Breast epithelium (tissue), 3 donors: ENCODE results near the gene FRMD6.

Experiments
- POLR2A ChIP-seq: fragments of 450-650 bp; IDR thresholded peaks from one replicate; pipeline ENCODE4 v1.6.1; 2016; ENCODE audit warnings: antibody characterized with exemption, mild to moderate bottlenecking, moderate library complexity
- TF ChIP-seq, protein P1 (sequence below), 3 donors: fragments of 450-650 bp; IDR thresholded peaks; one replicate each; pipeline ENCODE4 v1.5.1; 2016 to 2017; ENCODE audit warnings: antibody characterized with exemption in 3 of 3, mild to moderate bottlenecking in 3 of 3, moderate library complexity in 3 of 3

GRCh38 chr14:51735851-51736250 is 84.1 kb downstream of the FRMD6 start:
- TF ChIP-seq, protein P1, sequence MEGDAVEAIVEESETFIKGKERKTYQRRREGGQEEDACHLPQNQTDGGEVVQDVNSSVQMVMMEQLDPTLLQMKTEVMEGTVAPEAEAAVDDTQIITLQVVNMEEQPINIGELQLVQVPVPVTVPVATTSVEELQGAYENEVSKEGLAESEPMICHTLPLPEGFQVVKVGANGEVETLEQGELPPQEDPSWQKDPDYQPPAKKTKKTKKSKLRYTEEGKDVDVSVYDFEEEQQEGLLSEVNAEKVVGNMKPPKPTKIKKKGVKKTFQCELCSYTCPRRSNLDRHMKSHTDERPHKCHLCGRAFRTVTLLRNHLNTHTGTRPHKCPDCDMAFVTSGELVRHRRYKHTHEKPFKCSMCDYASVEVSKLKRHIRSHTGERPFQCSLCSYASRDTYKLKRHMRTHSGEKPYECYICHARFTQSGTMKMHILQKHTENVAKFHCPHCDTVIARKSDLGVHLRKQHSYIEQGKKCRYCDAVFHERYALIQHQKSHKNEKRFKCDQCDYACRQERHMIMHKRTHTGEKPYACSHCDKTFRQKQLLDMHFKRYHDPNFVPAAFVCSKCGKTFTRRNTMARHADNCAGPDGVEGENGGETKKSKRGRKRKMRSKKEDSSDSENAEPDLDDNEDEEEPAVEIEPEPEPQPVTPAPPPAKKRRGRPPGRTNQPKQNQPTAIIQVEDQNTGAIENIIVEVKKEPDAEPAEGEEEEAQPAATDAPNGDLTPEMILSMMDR (IDR thresholded peaks at IDR 0.05): no peak
- TF ChIP-seq POLR2A: no peak
